Mammary epithelial cell (primary cell): ENCODE data around the gene EPHX1.

Source experiments
- EZH2 ChIP-seq: IDR thresholded peaks from 2 replicates; pipeline ENCODE4 v1.6.1; 2012; ENCODE audit warnings: low read length, inconsistent platforms, borderline replicate concordance
- TF ChIP-seq, protein P1 (sequence below), 2 donors: IDR thresholded peaks in 1 of 2; conservative IDR thresholded peaks in 1 of 2; 2 replicates each; pipeline ENCODE4 v1.5.1; 2011 to 2012; ENCODE audit warnings: inconsistent platforms in 2 of 2, low read length in 2 of 2, mild to moderate bottlenecking in 2 of 2, control low read depth in 1 of 2, low read depth in 1 of 2; ENCODE audit not compliant: insufficient read depth in 1 of 2; ENCODE audit errors: extremely low read depth in 1 of 2

DNA sequence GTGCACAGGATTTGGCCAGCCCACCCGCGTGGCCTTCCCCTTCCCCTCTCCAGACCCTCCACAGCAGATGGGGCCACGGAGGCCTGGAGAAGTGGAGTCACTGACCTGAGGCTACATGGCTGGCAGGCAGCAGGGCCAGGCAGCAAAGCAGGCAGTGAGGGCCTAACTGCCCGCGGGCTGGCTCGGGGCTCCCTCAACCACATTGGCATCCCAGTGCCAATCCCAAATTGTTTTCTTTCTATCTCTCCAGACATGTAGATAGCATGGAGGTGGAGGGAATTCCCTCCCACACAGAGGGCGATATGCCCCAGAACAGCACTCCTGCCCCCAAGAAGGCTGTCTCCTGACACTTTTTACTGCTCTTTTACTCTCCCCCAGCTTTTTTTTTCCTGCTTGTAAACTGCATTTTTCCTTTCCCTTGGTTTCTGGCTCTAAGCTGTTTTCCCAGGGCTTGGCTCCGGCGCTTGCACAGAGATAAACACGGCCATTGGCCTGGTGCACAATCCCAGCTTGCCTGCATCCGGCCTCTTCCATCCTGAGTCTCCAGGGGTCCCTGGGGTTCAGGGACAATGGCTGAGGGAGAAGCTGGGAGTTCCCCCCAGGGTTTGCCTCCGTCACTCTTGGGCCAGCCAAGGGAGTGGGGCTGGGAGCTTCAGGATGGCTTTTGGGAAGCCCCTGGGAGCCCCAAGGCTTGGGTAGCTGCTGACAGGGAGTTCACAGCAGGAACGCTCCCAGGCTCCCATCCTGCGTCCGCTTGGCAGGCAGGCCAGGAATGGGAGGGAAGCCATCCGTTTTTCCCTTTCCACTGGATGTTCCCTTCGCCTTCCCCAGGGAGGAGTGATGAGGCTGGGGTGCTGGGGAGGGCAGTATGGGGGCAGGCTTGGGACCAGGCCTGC is 7.0 kb downstream of the EPHX1 start:
- TF ChIP-seq EZH2 = no peak
- TF ChIP-seq, protein P1, sequence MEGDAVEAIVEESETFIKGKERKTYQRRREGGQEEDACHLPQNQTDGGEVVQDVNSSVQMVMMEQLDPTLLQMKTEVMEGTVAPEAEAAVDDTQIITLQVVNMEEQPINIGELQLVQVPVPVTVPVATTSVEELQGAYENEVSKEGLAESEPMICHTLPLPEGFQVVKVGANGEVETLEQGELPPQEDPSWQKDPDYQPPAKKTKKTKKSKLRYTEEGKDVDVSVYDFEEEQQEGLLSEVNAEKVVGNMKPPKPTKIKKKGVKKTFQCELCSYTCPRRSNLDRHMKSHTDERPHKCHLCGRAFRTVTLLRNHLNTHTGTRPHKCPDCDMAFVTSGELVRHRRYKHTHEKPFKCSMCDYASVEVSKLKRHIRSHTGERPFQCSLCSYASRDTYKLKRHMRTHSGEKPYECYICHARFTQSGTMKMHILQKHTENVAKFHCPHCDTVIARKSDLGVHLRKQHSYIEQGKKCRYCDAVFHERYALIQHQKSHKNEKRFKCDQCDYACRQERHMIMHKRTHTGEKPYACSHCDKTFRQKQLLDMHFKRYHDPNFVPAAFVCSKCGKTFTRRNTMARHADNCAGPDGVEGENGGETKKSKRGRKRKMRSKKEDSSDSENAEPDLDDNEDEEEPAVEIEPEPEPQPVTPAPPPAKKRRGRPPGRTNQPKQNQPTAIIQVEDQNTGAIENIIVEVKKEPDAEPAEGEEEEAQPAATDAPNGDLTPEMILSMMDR (conservative IDR thresholded peaks at IDR 0.05 in 1 of 2, IDR thresholded peaks at IDR 0.05 in 1 of 2; ENCODE audit: extremely low read depth in 1 of 2, insufficient read depth in 1 of 2, low read depth in 1 of 2, low read length in 2 of 2) = no peak
